Activated effector memory CD4-positive, alpha-beta T cell treated with Interleukin-2 at 50 U/mL for 16 hours (primary cell): ENCODE data around the gene HPDL.
A peak's percentile ranks its signal among the peaks of the same experiment; 100 is the strongest.

Source experiments
- DNase-seq: peaks from one replicate; pipeline ENCODE4 v3.0.0-alpha.2; 2020

The HPDL gene

GRCh38 chr1:45325851-45326506, 716 bp upstream of the HPDL start:
- no peak for DNase-seq

- DNase-seq, result no peak
These were observed 1.2 kb downstream of the HPDL start for GRCh38 chr1:45327644-45328515.

GRCh38 chr1:45328680-45329079, 2.0 kb downstream of the HPDL start:
- DNase-seq, result no peak

GRCh38 chr1:45329445-45329844, 2.8 kb downstream of the HPDL start:
- no peak for DNase-seq

- no peak for DNase-seq
These were observed 5.0 kb downstream of the HPDL start for GRCh38 chr1:45331436-45332345.

GRCh38 chr1:45332346-45332720, 5.6 kb downstream of the HPDL start:
- DNase-seq, result no peak

GRCh38 chr1:45334308-45335245, 7.9 kb downstream of the HPDL start:
- DNase-seq, result no peak

- DNase-seq, result no peak
These were observed 9.2 kb downstream of the HPDL start for GRCh38 chr1:45335855-45336324.

- no peak for DNase-seq
These were observed 11.1 kb downstream of the HPDL start for GRCh38 chr1:45337630-45338325.

- peak; percentile 88 for DNase-seq
These were observed 13.3 kb downstream of the HPDL start, which contains the start of the genes MUTYH and TOE1 for GRCh38 chr1:45339789-45340558. MUTYH (minus strand) TSS chr1:45340440; CDS start chr1:45334505, 5,935 bp downstream. TOE1 (plus strand) TSS chr1:45340170; CDS start chr1:45340253, 83 bp downstream.

- no peak for DNase-seq
These were observed 14.2 kb downstream of the HPDL start for GRCh38 chr1:45340816-45341466.

- no peak for DNase-seq
These were observed 17.8 kb downstream of the HPDL start for GRCh38 chr1:45344499-45344898.

- no peak for DNase-seq
These were observed 18.3 kb downstream of the HPDL start for GRCh38 chr1:45345014-45345413.

- DNase-seq, result no peak
These were observed 19.8 kb downstream of the HPDL start for GRCh38 chr1:45346473-45346872.

- no peak for DNase-seq
These were observed 21.3 kb downstream of the HPDL start for GRCh38 chr1:45348020-45348419.

GRCh38 chr1:45348609-45348965, 21.9 kb downstream of the HPDL start:
- no peak for DNase-seq

GRCh38 chr1:45348966-45349677, 22.4 kb downstream of the HPDL start:
- no peak for DNase-seq

- DNase-seq, result no peak
These were observed 24.8 kb downstream of the HPDL start for GRCh38 chr1:45351508-45351907.

GRCh38 chr1:45353685-45354084, 27.0 kb downstream of the HPDL start:
- no peak for DNase-seq
